Measurements from ENCODE around the gene HIPK2. TPM values are rescaled to one million over a fixed set of nuclear protein-coding genes. Genes with fewer than 3 reads are reported as not detected.

Gene HIPK2
- polyA plus RNA-seq, 2 of the 4 experiments (the other 2 are of a cell fraction), result 11.3 to 12.1 TPM

GRCh38 chr7:139663608-139664177 lies 114.1 kb downstream of the HIPK2 start (continued):
- TF ChIP-seq FOSL2 (IDR thresholded peaks at IDR 0.05), result no peak
- TF ChIP-seq FOSL2 (CRISPR knock-in tag; IDR thresholded peaks at IDR 0.05), result no peak
- TF ChIP-seq NFE2L2 (conservative IDR thresholded peaks at IDR 0.05; ENCODE audit: low read length), result no peak
- TF ChIP-seq NR3C1 (IDR thresholded peaks at IDR 0.05), result no peak
- TF ChIP-seq ESRRA (IDR thresholded peaks at IDR 0.05; ENCODE audit: borderline replicate concordance, low read length), result no peak

DNA sequence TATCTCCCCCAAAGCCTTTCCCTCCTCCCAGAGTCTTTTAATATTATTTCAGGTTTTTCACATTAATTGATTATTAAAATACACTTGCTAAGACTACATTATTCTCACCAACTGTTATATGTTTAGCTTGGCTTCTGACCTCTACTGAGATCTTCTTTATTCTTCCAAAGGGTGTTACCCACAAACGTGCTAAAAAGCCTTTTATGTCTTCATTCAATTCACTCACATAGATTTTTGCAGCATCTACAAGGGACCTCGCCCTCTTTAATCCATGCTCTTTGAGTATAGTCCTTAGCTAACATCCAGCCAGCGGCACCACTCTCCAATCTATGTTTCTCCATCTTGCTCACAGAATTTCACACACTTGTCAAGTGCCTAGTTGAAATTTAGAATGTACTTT lies 115.9 kb downstream of the HIPK2 start:
- no peak for FAIRE-seq

DNA sequence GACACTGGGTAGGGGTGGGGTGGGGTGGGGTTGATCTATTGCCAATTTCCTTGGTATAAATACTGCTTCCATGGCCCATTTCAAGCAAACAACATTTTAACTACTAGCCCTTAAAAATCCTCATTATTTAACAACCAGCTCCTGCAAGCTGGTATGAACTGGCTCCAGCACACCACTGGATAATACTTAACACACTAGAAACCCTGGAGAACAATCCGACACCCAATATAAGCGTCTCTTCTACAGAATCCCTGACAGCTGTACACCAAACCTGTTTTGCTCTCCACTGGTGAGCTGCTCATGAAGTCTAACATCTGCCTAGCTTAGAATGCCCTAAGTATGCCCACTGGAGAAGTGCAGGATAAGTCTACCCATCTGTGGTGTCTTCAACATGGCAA lies 116.8 kb downstream of the HIPK2 start:
- H3K4me1 ChIP-seq, result peaks cover 12% of the 10 kb centered on the region; the same call in 2 of the 3 replicates
- no peak; a peak in 1 of 6 replicates for ATAC-seq
- H3K4me3 ChIP-seq, result no peak overlapping the region
- POLR2A ChIA-PET, result no interaction called here
- no peaks in the 10 kb centered on the region for H3K9me3 ChIP-seq
- 94% methylated on average over 2 of the region's 2 CpGs for WGBS (ENCODE audit: missing lambda C conversion rate)
- no peak for DNase-seq (ENCODE audit: low read depth in 1 of 2, low spot score in 1 of 2)
- H3K27ac ChIP-seq, result no peak overlapping the region
- CTCF ChIA-PET, result interaction anchor here (1.4 to 7.8 kb wide), 4 partner anchors 11 to 341 kb away, joined by 3 to 68 read pairs (median 10); no protein-coding TSS in a partner anchor
- FAIRE-seq, result no peak
- no peak overlapping the region for H3K4me2 ChIP-seq
- no peak for TF ChIP-seq POLR2A (IDR thresholded peaks at IDR 0.05; ENCODE audit: low read length)
- no peak for TF ChIP-seq CEBPB (IDR thresholded peaks at IDR 0.05)
- TF ChIP-seq MYC (IDR thresholded peaks at IDR 0.05; ENCODE audit: borderline replicate concordance, low read length), result no peak
- no peak for TF ChIP-seq EP300 (IDR thresholded peaks at IDR 0.05)
- no peak for TF ChIP-seq SREBF2 (IDR thresholded peaks at IDR 0.05)
- no peak for TF ChIP-seq KDM5A (IDR thresholded peaks at IDR 0.05)
- TF ChIP-seq JUN (IDR thresholded peaks at IDR 0.05), result no peak
- no peak for TF ChIP-seq ZC3H11A (IDR thresholded peaks at IDR 0.05)
- TF ChIP-seq ZNF302 (CRISPR knock-in tag; IDR thresholded peaks at IDR 0.05), result no peak
- TF ChIP-seq BCL3 (IDR thresholded peaks at IDR 0.05), result no peak
- TF ChIP-seq ESRRA (IDR thresholded peaks at IDR 0.05; ENCODE audit: borderline replicate concordance, low read length), result no peak
- TF ChIP-seq HES2 (IDR thresholded peaks at IDR 0.05), result no peak
- TF ChIP-seq EHMT2 (IDR thresholded peaks at IDR 0.05; ENCODE audit: low read depth), result no peak
- TF ChIP-seq HDAC2 (IDR thresholded peaks at IDR 0.05), result no peak
- TF ChIP-seq MAFK (IDR thresholded peaks at IDR 0.05; ENCODE audit: partially characterized antibody), result no peak
- TF ChIP-seq RNF2 (IDR thresholded peaks at IDR 0.05; ENCODE audit: borderline replicate concordance, low read depth), result no peak
- TF ChIP-seq TP53 (CRISPR knock-in tag; IDR thresholded peaks at IDR 0.05), result no peak

More for the DNA sequence above, 115.9 kb downstream of the HIPK2 start:
- no peak for TF ChIP-seq HOXB5 (CRISPR knock-in tag; IDR thresholded peaks at IDR 0.05)
- no peak for TF ChIP-seq HOXA7 (CRISPR knock-in tag; IDR thresholded peaks at IDR 0.05)
- no peak for TF ChIP-seq ZC3H11A (IDR thresholded peaks at IDR 0.05)
- no peak for TF ChIP-seq SREBF2 (IDR thresholded peaks at IDR 0.05)
- no peak for TF ChIP-seq USF2 (IDR thresholded peaks at IDR 0.05)
- no peak for TF ChIP-seq MAFK (IDR thresholded peaks at IDR 0.05; ENCODE audit: partially characterized antibody)
- TF ChIP-seq REST (IDR thresholded peaks at IDR 0.05), result no peak
- TF ChIP-seq ZSCAN20 (CRISPR knock-in tag; IDR thresholded peaks at IDR 0.05), result no peak
- TF ChIP-seq RARB (CRISPR knock-in tag; IDR thresholded peaks at IDR 0.05), result no peak
- no peak for TF ChIP-seq SMC3 (IDR thresholded peaks at IDR 0.05)
- no peak overlapping the region for H3K4me3 ChIP-seq
- ChIA-PET CTCF (interaction anchor here (0.7 to 7.8 kb wide), 6 partner anchors 10 to 340 kb away, joined by 3 to 68 read pairs (median 4); no protein-coding TSS in a partner anchor), POLR2A (no interaction called here)
- peaks cover 12% of the 10 kb centered on the region; the same call in 2 of the 3 replicates for H3K4me1 ChIP-seq
- H3K9me3 ChIP-seq, result no peaks in the 10 kb centered on the region
- WGBS (ENCODE audit: missing lambda C conversion rate), result 82% methylated on average over 3 of the region's 3 CpGs
- DNase-seq (ENCODE audit: low read depth in 1 of 2, low spot score in 1 of 2) (no peak), ATAC-seq (no peak)
- H3K4me2 ChIP-seq, result no peak overlapping the region
- H3K27ac ChIP-seq, result no peak overlapping the region

All from A549 (cell line).